Measurements from ENCODE around the gene RAP1GAP2.
"Not testable (repeated sequence)": the region's sequence is repeated elsewhere in the genome, so short reads cannot be mapped to it uniquely, and the experiment has no call there.

Gene RAP1GAP2

GRCh38 chr17:2883544-2884213 lies 87.4 kb downstream of the RAP1GAP2 start:
- no peak for TF ChIP-seq CTCF (IDR thresholded peaks at IDR 0.05; ENCODE audit: low read depth, low read length)
- Histone ChIP-seq H3K27me3 (ENCODE audit: insufficient read depth, low read depth, severe bottlenecking) (no peaks in the 10 kb centered on the region), H3K27ac (peak overlapping the region; percentile 76), H3K4me3 (ENCODE audit: low read depth, low read length) (no peak overlapping the region), H3K9me3 (ENCODE audit: severe bottlenecking) (no peaks in the 10 kb centered on the region), H3K36me3 (no peaks in the 10 kb centered on the region)
- peak; percentile 76 for DNase-seq

GRCh38 chr17:2885733-2886132 lies 89.5 kb downstream of the RAP1GAP2 start:
- Histone ChIP-seq H3K4me3 (ENCODE audit: low read depth, low read length) (no peak overlapping the region), H3K27me3 (ENCODE audit: insufficient read depth, low read depth, severe bottlenecking) (no peaks in the 10 kb centered on the region), H3K9me3 (ENCODE audit: severe bottlenecking) (no peaks in the 10 kb centered on the region), H3K27ac (peak overlapping the region; percentile 72), H3K36me3 (no peaks in the 10 kb centered on the region)
- DNase-seq = peak; percentile 74
- TF ChIP-seq CTCF (IDR thresholded peaks at IDR 0.05; ENCODE audit: low read depth, low read length) = no peak

GRCh38 chr17:2888326-2888725 lies 92.1 kb downstream of the RAP1GAP2 start:
- Histone ChIP-seq H3K9me3 (ENCODE audit: severe bottlenecking) (no peaks in the 10 kb centered on the region), H3K4me3 (ENCODE audit: low read depth, low read length) (no peak overlapping the region), H3K36me3 (peaks cover 9% of the 10 kb centered on the region), H3K27ac (no peak overlapping the region), H3K27me3 (ENCODE audit: insufficient read depth, low read depth, severe bottlenecking) (no peaks in the 10 kb centered on the region)
- no peak for TF ChIP-seq CTCF (IDR thresholded peaks at IDR 0.05; ENCODE audit: low read depth, low read length)
- no peak for DNase-seq

GRCh38 chr17:2889256-2889655 lies 93.0 kb downstream of the RAP1GAP2 start:
- Histone ChIP-seq H3K27me3 (ENCODE audit: insufficient read depth, low read depth, severe bottlenecking) (no peaks in the 10 kb centered on the region), H3K27ac (peak overlapping the region; percentile 46), H3K9me3 (ENCODE audit: severe bottlenecking) (no peaks in the 10 kb centered on the region), H3K4me3 (ENCODE audit: low read depth, low read length) (no peak overlapping the region), H3K36me3 (peaks cover 9% of the 10 kb centered on the region)
- TF ChIP-seq CTCF (IDR thresholded peaks at IDR 0.05; ENCODE audit: low read depth, low read length) = no peak
- no peak for DNase-seq

- Histone ChIP-seq H3K36me3 (peaks cover 14% of the 10 kb centered on the region), H3K27ac (peak overlapping the region; percentile 73)
- H3K27me3 ChIP-seq (ENCODE audit: insufficient read depth, low read depth, severe bottlenecking); H3K4me3 ChIP-seq (ENCODE audit: low read depth, low read length); DNase-seq; H3K9me3 ChIP-seq (ENCODE audit: severe bottlenecking): not testable (repeated sequence)
These were observed 94.5 kb downstream of the RAP1GAP2 start for GRCh38 chr17:2890778-2891177.

GRCh38 chr17:2892305-2892971 lies 96.2 kb downstream of the RAP1GAP2 start:
- no peak overlapping the region for H3K4me3 ChIP-seq (ENCODE audit: low read depth, low read length)
- peaks cover 19% of the 10 kb centered on the region for H3K36me3 ChIP-seq
- H3K27me3 ChIP-seq (ENCODE audit: insufficient read depth, low read depth, severe bottlenecking) = no peaks in the 10 kb centered on the region
- no peaks in the 10 kb centered on the region for H3K9me3 ChIP-seq (ENCODE audit: severe bottlenecking)
- TF ChIP-seq CTCF (IDR thresholded peaks at IDR 0.05; ENCODE audit: low read depth, low read length) = no peak
- 0 out of 2 replicates have a peak overlapping the region, but pooled peaks have one; percentile 5 for H3K27ac ChIP-seq
- DNase-seq = no peak
